CD14-positive monocyte (primary cell): ENCODE results near the gene P4HA2. TPM values are rescaled to one million over a fixed set of nuclear protein-coding genes. Genes with fewer than 3 reads are reported as not detected.

Source experiments
- DNase-seq, 3 donors: peaks; one replicate each; pipeline ENCODE4 v3.0.0-alpha.2; 2011 to 2022
- H2AFZ ChIP-seq: 2 replicates; pipeline ENCODE4 v1.6.0; 2012; ENCODE audit warnings: mild to moderate bottlenecking, low read depth, low read length, inconsistent platforms; ENCODE audit not compliant: insufficient read depth, poor library complexity, severe bottlenecking
- H3K27ac ChIP-seq, 2 donors: 1 replicate in 1 of 2; 2 replicates in 1 of 2; pipeline ENCODE4 v1.5.1; 2012 to 2013; ENCODE audit warnings: low read length in 2 of 2, control low read depth in 1 of 2, inconsistent platforms in 1 of 2, low read depth in 1 of 2, mild to moderate bottlenecking in 1 of 2
- H3K27me3 ChIP-seq, 2 donors: one replicate each; pipeline versions ENCODE4 v1.6.0 to v1.6.1; 2011 to 2013; ENCODE audit warnings: low read length in 2 of 2; ENCODE audit not compliant: control insufficient read depth in 2 of 2, insufficient read depth in 2 of 2
- H3K36me3 ChIP-seq, 2 donors: replicated peaks in 1 of 2; 1 replicate in 1 of 2; 2 replicates in 1 of 2; pipeline versions ENCODE4 v1.5.1 to v1.6.1; 2012 to 2013; ENCODE audit warnings: low read length in 2 of 2, control low read depth in 1 of 2, inconsistent platforms in 1 of 2, mild to moderate bottlenecking in 1 of 2; ENCODE audit not compliant: insufficient read depth in 2 of 2, control insufficient read depth in 1 of 2
- H3K4me1 ChIP-seq, 2 donors: 1 replicate in 1 of 2; 2 replicates in 1 of 2; pipeline versions ENCODE4 v1.5.1 to v1.6.1; 2012 to 2013; ENCODE audit warnings: low read length in 2 of 2, control low read depth in 1 of 2, inconsistent platforms in 1 of 2, mild to moderate bottlenecking in 1 of 2, moderate library complexity in 1 of 2; ENCODE audit not compliant: insufficient read depth in 2 of 2, control insufficient read depth in 1 of 2
- H3K4me2 ChIP-seq: replicated peaks from 2 replicates; pipeline ENCODE3; 2012; ENCODE audit warnings: low read length, moderate library complexity, mild to moderate bottlenecking; ENCODE audit not compliant: poor library complexity, severe bottlenecking; ENCODE audit errors: extremely low read depth
- H3K4me3 ChIP-seq, 3 experiments: fragments of 200-600 bp in 1 of 3; sonication (generic) in 1 of 3; replicated peaks in 1 of 3; 1 replicate in 2 of 3; 2 replicates in 1 of 3; pipeline ENCODE4 v1.5.1; 2011 to 2013; ENCODE audit warnings: low read length in 3 of 3, mild to moderate bottlenecking in 3 of 3, control low read depth in 2 of 3, low read depth in 2 of 3, inconsistent platforms in 1 of 3, moderate library complexity in 1 of 3
- H3K79me2 ChIP-seq: 2 replicates; pipeline ENCODE4 v1.6.0; 2012; ENCODE audit warnings: mild to moderate bottlenecking, control low read depth, inconsistent platforms, low read length, moderate library complexity; ENCODE audit not compliant: insufficient read depth
- H3K9ac ChIP-seq: 2 replicates; pipeline ENCODE4 v1.6.0; 2017; ENCODE audit warnings: low read length, mild to moderate bottlenecking; ENCODE audit not compliant: insufficient read depth, poor library complexity, severe bottlenecking
- H3K9me3 ChIP-seq, 2 donors: replicated peaks in 1 of 2; 1 replicate in 1 of 2; 2 replicates in 1 of 2; pipeline versions ENCODE4 v1.5.1 to v1.6.1; 2012 to 2013; ENCODE audit warnings: low read length in 2 of 2, control low read depth in 1 of 2; ENCODE audit not compliant: control insufficient read depth in 1 of 2, insufficient read depth in 1 of 2
- H4K20me1 ChIP-seq: 2 replicates; pipeline ENCODE4 v1.6.0; 2012; ENCODE audit warnings: mild to moderate bottlenecking, low read length, control low read depth, moderate library complexity; ENCODE audit not compliant: insufficient read depth
- H3K27ac Mint-ChIP-seq, 7 donors: one replicate each; pipeline ENCODE4 v1.8.0; 2020; ENCODE audit warnings: mild to moderate bottlenecking in 7 of 7, mixed read lengths in 7 of 7, moderate library complexity in 6 of 7, inconsistent platforms in 2 of 7
- H3K27me3 Mint-ChIP-seq, 3 donors: one replicate each; pipeline ENCODE4 v1.8.0; 2021 to 2022; ENCODE audit warnings: low read depth in 3 of 3, mild to moderate bottlenecking in 3 of 3, mixed read lengths in 3 of 3, moderate library complexity in 3 of 3, inconsistent platforms in 1 of 3
- H3K36me3 Mint-ChIP-seq, 2 donors: one replicate each; pipeline ENCODE4 v1.8.0; 2020; ENCODE audit warnings: mixed read lengths in 2 of 2, inconsistent platforms in 1 of 2, mild to moderate bottlenecking in 1 of 2
- H3K4me1 Mint-ChIP-seq: one replicate; pipeline ENCODE4 v1.8.0; 2020; ENCODE audit warnings: mild to moderate bottlenecking, mixed read lengths
- H3K4me3 Mint-ChIP-seq, 2 donors: one replicate each; pipeline ENCODE4 v1.8.0; 2020; ENCODE audit warnings: mild to moderate bottlenecking in 2 of 2, mixed read lengths in 2 of 2, moderate library complexity in 1 of 2
- H3K9me3 Mint-ChIP-seq, 7 donors: one replicate each; pipeline ENCODE4 v1.8.0; 2020 to 2022; ENCODE audit warnings: mixed read lengths in 7 of 7, mild to moderate bottlenecking in 6 of 7, moderate library complexity in 6 of 7, inconsistent platforms in 2 of 7
- CTCF ChIP-seq: fragments of 200-600 bp; IDR thresholded peaks from one replicate; pipeline ENCODE4 v1.8.0; 2022; ENCODE audit warnings: antibody characterized with exemption, mild to moderate bottlenecking
- WGBS: methylation state at CpG from one replicate; pipeline ENCODE4 v1.1.5; 2013; ENCODE audit warnings: missing lambda C conversion rate; ENCODE audit not compliant: insufficient coverage; 5-methylcytosine and 5-hydroxymethylcytosine counted together
- intact Hi-C, 2 donors: fragments of 100-400 bp; cut with micrococcal nuclease; formaldehyde crosslinking; loops; one replicate each; pipeline versions ENCODE4 v1.15.0 to v1.15.1; 2023
- polyA plus RNA-seq, 3 donors: library from polyadenylated mRNA; depleted of rRNA in 1 of 3; unstranded in 2 of 3; stranded (reverse) in 1 of 3; fragments of 300-500 nt in 2 of 3; fragments of >200 nt in 1 of 3; fragmentation: Illumina TruSeq in 2 of 3; gene quantifications; 1 replicate in 2 of 3; 2 replicates in 1 of 3; pipeline ENCODE4 v1.2.3, GENCODE V29; 2012 to 2021

The P4HA2 gene
- polyA plus RNA-seq, 3 donors = 0.12 to 0.99 (median 0.45) TPM

DNA sequence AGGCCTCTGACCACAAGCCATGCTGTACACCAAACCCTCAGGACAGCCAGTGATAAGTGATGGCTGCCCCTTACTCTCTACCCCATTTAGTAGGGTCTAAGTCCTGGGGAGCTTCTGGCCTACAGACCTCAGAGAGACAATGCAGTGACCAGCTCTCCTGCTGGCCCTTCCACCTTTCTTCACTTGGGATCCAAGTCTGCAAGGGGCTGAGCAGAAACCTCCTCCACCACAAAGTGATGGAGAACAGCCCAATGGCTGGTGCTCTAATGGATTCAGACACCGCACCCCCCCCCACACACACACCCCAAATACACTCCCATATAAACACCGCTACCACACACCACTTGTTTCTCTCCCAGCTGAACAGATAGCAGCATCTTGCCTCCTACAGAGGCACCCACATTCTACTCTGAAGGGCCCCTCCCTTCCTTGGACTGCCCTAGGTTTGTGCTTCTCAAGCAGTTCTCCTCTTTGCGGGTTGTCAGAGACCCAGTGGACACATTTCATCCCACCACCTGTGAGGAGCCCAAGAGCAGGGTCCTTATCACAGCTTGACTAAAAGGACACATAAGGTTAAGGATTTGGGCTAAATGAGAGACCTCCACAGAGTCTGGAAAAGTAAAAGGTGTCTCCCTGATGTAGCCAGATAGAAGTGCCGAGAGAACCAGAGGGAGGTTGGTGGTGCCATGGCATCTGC lies 28.6 kb upstream of the P4HA2 start:
- intact Hi-C loops = loop anchor here in 1 of 2 donors (10.0 kb wide), 1 partner anchor 449 kb away; no protein-coding TSS in a partner anchor
- Mint-ChIP-seq H3K27ac (peak overlapping the region in 1 of 7 donors; percentile 53), H3K4me1 (peaks cover 13% of the 10 kb centered on the region), H3K27me3 (peaks cover 27 to 45% (median 37%) of the 10 kb centered on the region in 3 donors), H3K4me3 (peak overlapping the region; percentile 48 to 68), H3K9me3 (peaks cover 0 to 6% (median 2%) of the 10 kb centered on the region in 7 donors), H3K36me3 (peaks cover 0 to 2% of the 10 kb centered on the region in 2 donors)
- peaks cover 10 to 34% of the 10 kb centered on the region in 2 donors for H3K27me3 ChIP-seq
- 100% methylated on average over 3 of the region's 4 CpGs for WGBS
- no peak for TF ChIP-seq CTCF
- peaks cover 0 to 7% of the 10 kb centered on the region in 2 donors for H3K9me3 ChIP-seq
- no peak overlapping the region for H3K9ac ChIP-seq
- H4K20me1 ChIP-seq = no peaks in the 10 kb centered on the region
- no peak overlapping the region for H3K27ac ChIP-seq
- H3K4me1 ChIP-seq = peaks cover 8 to 10% of the 10 kb centered on the region in 2 donors
- no peaks in the 10 kb centered on the region for H3K36me3 ChIP-seq
- no peak overlapping the region for H3K4me2 ChIP-seq
- no peak overlapping the region for H2AFZ ChIP-seq
- no peak for DNase-seq
- H3K79me2 ChIP-seq = no peaks in the 10 kb centered on the region
- no peak overlapping the region for H3K4me3 ChIP-seq

DNA sequence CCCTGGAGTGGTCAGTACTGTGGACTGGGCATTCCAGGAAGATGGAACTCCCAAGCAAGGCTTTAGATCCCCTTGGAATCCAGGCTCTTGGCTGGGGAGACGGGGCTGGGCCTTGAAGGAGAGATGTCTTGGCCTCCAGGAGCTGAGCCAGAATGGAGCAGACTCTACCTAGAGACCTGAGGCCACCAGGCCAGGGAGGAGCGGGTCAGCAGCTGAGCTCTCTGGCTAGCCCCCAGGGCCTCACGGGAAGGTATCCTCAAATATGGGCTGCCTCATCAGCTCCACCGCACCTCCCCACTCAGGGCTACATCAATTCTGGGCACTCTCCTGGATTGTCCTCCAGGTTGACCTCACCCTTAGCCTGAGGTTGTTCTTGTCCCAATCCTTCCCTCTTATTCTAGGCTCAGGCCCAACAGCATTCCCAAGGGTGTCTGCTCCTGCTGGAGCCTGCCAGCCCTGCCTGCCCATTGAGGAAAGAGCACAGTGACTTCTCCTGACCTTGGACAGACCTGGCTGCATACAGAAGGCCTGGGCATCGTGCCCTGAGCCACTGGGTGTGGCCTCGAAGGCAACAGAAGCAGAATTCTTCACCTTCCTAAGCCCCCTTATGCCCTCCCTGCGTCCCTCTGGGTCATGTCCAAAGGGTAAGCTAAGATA lies 26.8 kb upstream of the P4HA2 start:
- H3K4me2 ChIP-seq = no peak overlapping the region
- WGBS = 81% methylated on average over 4 of the region's 7 CpGs
- TF ChIP-seq CTCF = no peak
- no peak overlapping the region for H3K27ac ChIP-seq
- H4K20me1 ChIP-seq = no peaks in the 10 kb centered on the region
- intact Hi-C loops = loop anchor here in 1 of 2 donors (10.0 kb wide), 1 partner anchor 450 kb away; no protein-coding TSS in a partner anchor
- H3K4me3 ChIP-seq = no peak overlapping the region
- no peak for DNase-seq
- H3K9ac ChIP-seq = no peak overlapping the region
- H3K9me3 ChIP-seq = peaks cover 0 to 7% of the 10 kb centered on the region in 2 donors
- Mint-ChIP-seq H3K27ac (no peak overlapping the region), H3K9me3 (peaks cover 0 to 6% (median 2%) of the 10 kb centered on the region in 7 donors), H3K4me3 (no peak overlapping the region), H3K27me3 (peaks cover 24 to 42% (median 34%) of the 10 kb centered on the region in 3 donors), H3K36me3 (peaks cover 0 to 2% of the 10 kb centered on the region in 2 donors), H3K4me1 (peaks cover 5% of the 10 kb centered on the region)
- no peaks in the 10 kb centered on the region for H3K79me2 ChIP-seq
- H3K27me3 ChIP-seq = peaks cover 10 to 34% of the 10 kb centered on the region in 2 donors
- H2AFZ ChIP-seq = no peak overlapping the region
- H3K4me1 ChIP-seq = peaks cover 8 to 10% of the 10 kb centered on the region in 2 donors
- no peaks in the 10 kb centered on the region for H3K36me3 ChIP-seq
